Calu3 (cell line): Measurements from ENCODE around the gene KRT6B. TPM values are rescaled to one million over a fixed set of nuclear protein-coding genes. Genes with fewer than 3 reads are reported as not detected.
"Not testable (repeated sequence)": the region's sequence is repeated elsewhere in the genome, so short reads cannot be mapped to it uniquely, and the experiment has no call there.

Experiments
- BruUV-seq: library from RNA; stranded (reverse); fragments of 400-500 nt; replicated peaks from 2 replicates; lab custom pipeline; 2021; lab: Mats Ljungman, UMichigan
- CTCF ChIA-PET: fragments of 300-600 bp; sonication (Branson Sonifier 250); formaldehyde crosslinking; loops from one replicate; lab custom pipeline; 2022; ENCODE audit warnings: antibody characterized with exemption; lab: Charles Lee
- DNase-seq: peaks from one replicate; pipeline ENCODE4 v3.0.0; 2022
- H3K27ac Mint-ChIP-seq: one replicate; pipeline ENCODE4 v1.8.0; 2022; ENCODE audit warnings: mixed read lengths; ENCODE audit not compliant: unreplicated experiment
- H3K27me3 Mint-ChIP-seq: one replicate; pipeline ENCODE4 v1.8.0; 2022; ENCODE audit warnings: mixed read lengths; ENCODE audit not compliant: unreplicated experiment
- H3K36me3 Mint-ChIP-seq: one replicate; pipeline ENCODE4 v1.8.0; 2022; ENCODE audit warnings: mild to moderate bottlenecking, moderate library complexity, mixed read lengths; ENCODE audit not compliant: insufficient read depth, unreplicated experiment
- H3K4me1 Mint-ChIP-seq: one replicate; pipeline ENCODE4 v1.8.0; 2022; ENCODE audit warnings: mild to moderate bottlenecking, low read depth, mixed read lengths; ENCODE audit not compliant: unreplicated experiment
- H3K4me3 Mint-ChIP-seq: one replicate; pipeline ENCODE4 v1.8.0; 2022; ENCODE audit warnings: mild to moderate bottlenecking, low read depth, moderate library complexity, mixed read lengths; ENCODE audit not compliant: unreplicated experiment
- H3K9me3 Mint-ChIP-seq: one replicate; pipeline ENCODE4 v1.8.0; 2022; ENCODE audit warnings: low read depth, mixed read lengths; ENCODE audit not compliant: unreplicated experiment
- intact Hi-C: fragments of 100-400 bp; cut with micrococcal nuclease; formaldehyde crosslinking; loops from one replicate; pipeline ENCODE4 v1.10.0; 2022; ENCODE audit not compliant: unreplicated experiment
- total RNA-seq: library from RNA; stranded (reverse); gene quantifications from 2 replicates; pipeline ENCODE4 v1.2.3, GENCODE V29; 2022
- TF ChIP-seq, protein P1 (sequence below): fragments of 200-600 bp; IDR thresholded peaks from one replicate; pipeline ENCODE4 v1.8.0; 2022; ENCODE audit warnings: antibody characterized with exemption; ENCODE audit not compliant: unreplicated experiment

Gene KRT6B
- total RNA-seq, 1 experiment from 2014 or later, result 5.6 TPM

DNA sequence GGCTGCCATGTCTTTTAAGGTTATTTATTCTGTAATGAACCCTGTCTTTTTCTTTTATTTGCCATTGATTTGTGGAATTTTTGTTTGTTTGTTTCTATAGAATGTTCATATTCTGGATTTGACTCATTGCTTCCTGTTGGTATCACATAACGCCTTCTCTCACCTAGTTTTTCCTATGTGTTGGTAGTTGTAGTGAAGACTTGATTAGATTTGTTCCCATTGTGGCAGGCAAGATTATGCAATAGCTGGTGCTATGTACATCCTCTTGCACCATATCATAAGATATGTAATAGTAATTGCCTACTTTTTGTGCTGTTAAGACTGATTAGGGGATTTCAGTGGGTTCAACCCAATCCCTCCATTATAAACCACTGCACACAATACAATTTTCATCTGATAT lies 3.9 kb upstream of the KRT6B start:
- TF ChIP-seq, protein P1, sequence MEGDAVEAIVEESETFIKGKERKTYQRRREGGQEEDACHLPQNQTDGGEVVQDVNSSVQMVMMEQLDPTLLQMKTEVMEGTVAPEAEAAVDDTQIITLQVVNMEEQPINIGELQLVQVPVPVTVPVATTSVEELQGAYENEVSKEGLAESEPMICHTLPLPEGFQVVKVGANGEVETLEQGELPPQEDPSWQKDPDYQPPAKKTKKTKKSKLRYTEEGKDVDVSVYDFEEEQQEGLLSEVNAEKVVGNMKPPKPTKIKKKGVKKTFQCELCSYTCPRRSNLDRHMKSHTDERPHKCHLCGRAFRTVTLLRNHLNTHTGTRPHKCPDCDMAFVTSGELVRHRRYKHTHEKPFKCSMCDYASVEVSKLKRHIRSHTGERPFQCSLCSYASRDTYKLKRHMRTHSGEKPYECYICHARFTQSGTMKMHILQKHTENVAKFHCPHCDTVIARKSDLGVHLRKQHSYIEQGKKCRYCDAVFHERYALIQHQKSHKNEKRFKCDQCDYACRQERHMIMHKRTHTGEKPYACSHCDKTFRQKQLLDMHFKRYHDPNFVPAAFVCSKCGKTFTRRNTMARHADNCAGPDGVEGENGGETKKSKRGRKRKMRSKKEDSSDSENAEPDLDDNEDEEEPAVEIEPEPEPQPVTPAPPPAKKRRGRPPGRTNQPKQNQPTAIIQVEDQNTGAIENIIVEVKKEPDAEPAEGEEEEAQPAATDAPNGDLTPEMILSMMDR, result no peak
- H3K4me3 Mint-ChIP-seq, result no peak overlapping the region
- peaks cover 21% of the 10 kb centered on the region for H3K4me1 Mint-ChIP-seq
- intact Hi-C loops, result no loop called here
- no peaks in the 10 kb centered on the region for H3K9me3 Mint-ChIP-seq
- DNase-seq, result no peak
- CTCF ChIA-PET, result no interaction called here
- BruUV-seq, result no TSS peak
- no peak overlapping the region for H3K27ac Mint-ChIP-seq
- H3K36me3 Mint-ChIP-seq, result no peaks in the 10 kb centered on the region
- no peaks in the 10 kb centered on the region for H3K27me3 Mint-ChIP-seq

DNA sequence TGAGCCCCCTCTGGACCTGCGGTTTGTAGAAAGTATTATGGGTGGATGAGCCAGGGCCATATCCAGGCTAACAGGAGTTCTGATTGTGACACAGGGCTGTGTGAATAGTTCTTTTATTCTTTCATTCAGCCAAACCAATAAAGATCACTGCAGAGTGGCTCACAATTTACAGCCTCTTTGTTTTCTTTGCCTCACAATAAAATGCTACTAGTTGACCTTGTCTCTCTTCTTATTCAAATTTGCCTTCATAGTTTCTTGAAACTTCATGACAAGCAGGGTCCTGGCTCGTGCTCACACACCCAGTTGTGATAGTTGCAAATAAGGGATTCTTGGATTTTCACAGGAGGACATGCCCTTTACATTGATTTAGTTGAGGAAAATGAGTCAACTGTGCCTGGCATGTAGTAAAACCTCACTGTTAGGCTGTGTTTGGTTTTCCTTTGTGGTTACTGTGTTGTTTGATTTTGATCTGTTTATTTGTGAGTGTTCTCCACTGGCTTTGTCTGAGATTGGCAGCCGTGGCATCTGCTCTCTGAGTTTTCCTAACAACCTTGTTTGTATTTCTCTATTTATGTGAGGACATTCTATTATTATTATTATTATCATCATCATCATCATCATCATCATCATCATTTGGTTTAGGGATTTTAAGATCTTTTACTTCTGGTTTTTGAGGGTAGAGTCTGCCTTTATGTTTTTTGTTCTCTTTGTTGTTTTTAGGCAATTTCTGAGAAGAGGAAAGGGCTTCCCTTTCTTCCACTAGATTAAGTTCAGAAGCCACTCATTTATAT lies 2.7 kb upstream of the KRT6B start:
- TF ChIP-seq, protein P1, result no peak
- DNase-seq, result no peak
- peak overlapping the region; percentile 27 for H3K27ac Mint-ChIP-seq
- intact Hi-C loops, result no loop called here
- BruUV-seq, result no TSS peak
- no peaks in the 10 kb centered on the region for H3K9me3 Mint-ChIP-seq
- H3K36me3 Mint-ChIP-seq, result no peaks in the 10 kb centered on the region
- CTCF ChIA-PET, result no interaction called here
- no peak overlapping the region for H3K4me3 Mint-ChIP-seq
- H3K4me1 Mint-ChIP-seq, result peaks cover 21% of the 10 kb centered on the region
- H3K27me3 Mint-ChIP-seq, result no peaks in the 10 kb centered on the region

DNA sequence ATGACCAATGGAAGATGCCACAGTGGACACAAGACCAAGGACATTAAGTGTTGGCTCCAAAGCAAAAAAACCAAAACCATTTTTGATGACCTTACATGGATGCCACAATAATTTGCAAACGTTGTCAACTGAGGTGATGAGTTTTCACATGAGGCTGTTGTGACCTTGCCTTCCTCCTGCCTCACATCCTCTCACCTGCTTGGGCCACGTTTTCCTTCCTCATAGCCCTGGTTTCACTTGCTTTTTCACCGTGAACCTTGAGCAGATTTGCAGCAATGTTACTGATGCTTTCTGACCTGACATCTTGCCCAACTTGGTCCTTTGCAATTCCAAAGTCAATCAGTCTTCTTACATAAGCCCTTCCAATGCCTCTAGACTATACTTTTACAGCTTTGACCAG lies 3.7 kb downstream of the KRT6B start:
- BruUV-seq, result no TSS peak
- Mint-ChIP-seq H3K4me3 (no peak overlapping the region), H3K36me3 (no peaks in the 10 kb centered on the region), H3K27ac (no peak overlapping the region), H3K9me3 (peaks cover 3% of the 10 kb centered on the region), H3K4me1 (peaks cover 2% of the 10 kb centered on the region), H3K27me3 (no peaks in the 10 kb centered on the region)
- no peak for DNase-seq
- intact Hi-C loops, result no loop called here
- CTCF ChIA-PET, result no interaction called here
- TF ChIP-seq, protein P1, result no peak

DNA sequence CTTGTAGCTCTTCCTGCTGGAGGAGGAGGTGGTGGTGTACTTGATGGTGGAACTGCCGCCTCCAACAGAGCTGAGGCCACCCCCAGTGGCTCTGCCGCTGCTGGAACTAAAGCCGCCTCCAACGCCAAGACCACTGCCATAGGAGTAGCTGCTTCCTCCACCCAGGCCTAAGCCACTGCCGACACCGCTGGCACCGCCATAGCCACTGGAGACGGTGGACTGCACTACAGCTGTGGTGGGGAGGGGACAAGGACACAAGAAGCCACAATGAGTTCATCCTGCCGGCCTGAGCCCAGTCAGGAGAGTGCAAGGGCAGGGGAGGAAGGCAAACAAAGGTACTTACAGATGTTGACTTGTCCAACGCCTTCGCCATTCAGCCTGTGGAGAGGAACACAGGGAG lies 4.8 kb downstream of the KRT6B start:
- H3K27me3 Mint-ChIP-seq, H3K36me3 Mint-ChIP-seq, DNase-seq, H3K4me3 Mint-ChIP-seq, BruUV-seq, CTCF ChIA-PET, intact Hi-C loops, H3K9me3 Mint-ChIP-seq, H3K27ac Mint-ChIP-seq: not testable (repeated sequence)
- peaks cover 13% of the 10 kb centered on the region for H3K4me1 Mint-ChIP-seq
